Epithelial cell of esophagus (primary cell): ENCODE data around the gene FBXW8.

Source experiments
- DNase-seq: peaks from one replicate; pipeline ENCODE4 v3.0.0; 2010; ENCODE audit warnings: low read depth
- H3K4me3 ChIP-seq: 2 replicates; pipeline ENCODE4 v1.5.1; 2011; ENCODE audit warnings: mild to moderate bottlenecking, low read length, control low read depth
- TF ChIP-seq, protein P1 (sequence below): IDR thresholded peaks from 2 replicates; pipeline ENCODE4 v1.5.1; 2011; ENCODE audit warnings: low read depth, mild to moderate bottlenecking, low read length, control low read depth, inconsistent platforms; ENCODE audit not compliant: insufficient read depth; ENCODE audit errors: missing control alignments

FBXW8 gene

DNA sequence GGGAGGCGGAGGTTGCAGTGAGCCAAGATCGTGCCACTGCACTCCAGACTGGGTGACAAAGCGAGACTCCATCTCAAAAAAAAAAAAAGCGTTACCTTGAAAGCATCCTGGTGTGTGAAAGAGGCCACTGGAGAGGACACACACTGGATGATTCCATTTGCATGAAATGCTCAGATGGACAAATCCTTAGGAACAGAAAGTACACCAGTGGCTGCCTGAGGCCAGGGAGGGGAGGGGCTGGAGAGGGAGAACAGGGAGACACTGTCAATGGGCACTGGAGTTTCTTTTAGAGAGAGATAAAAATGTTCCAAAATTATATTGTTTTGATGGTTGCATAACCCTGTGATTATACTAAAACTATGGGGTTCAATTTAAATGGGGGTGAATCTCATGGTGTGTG lies 168.7 kb downstream of the FBXW8 start:
- H3K4me3 ChIP-seq = no peak overlapping the region
- TF ChIP-seq, protein P1, sequence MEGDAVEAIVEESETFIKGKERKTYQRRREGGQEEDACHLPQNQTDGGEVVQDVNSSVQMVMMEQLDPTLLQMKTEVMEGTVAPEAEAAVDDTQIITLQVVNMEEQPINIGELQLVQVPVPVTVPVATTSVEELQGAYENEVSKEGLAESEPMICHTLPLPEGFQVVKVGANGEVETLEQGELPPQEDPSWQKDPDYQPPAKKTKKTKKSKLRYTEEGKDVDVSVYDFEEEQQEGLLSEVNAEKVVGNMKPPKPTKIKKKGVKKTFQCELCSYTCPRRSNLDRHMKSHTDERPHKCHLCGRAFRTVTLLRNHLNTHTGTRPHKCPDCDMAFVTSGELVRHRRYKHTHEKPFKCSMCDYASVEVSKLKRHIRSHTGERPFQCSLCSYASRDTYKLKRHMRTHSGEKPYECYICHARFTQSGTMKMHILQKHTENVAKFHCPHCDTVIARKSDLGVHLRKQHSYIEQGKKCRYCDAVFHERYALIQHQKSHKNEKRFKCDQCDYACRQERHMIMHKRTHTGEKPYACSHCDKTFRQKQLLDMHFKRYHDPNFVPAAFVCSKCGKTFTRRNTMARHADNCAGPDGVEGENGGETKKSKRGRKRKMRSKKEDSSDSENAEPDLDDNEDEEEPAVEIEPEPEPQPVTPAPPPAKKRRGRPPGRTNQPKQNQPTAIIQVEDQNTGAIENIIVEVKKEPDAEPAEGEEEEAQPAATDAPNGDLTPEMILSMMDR = no peak
- no peak for DNase-seq

DNA sequence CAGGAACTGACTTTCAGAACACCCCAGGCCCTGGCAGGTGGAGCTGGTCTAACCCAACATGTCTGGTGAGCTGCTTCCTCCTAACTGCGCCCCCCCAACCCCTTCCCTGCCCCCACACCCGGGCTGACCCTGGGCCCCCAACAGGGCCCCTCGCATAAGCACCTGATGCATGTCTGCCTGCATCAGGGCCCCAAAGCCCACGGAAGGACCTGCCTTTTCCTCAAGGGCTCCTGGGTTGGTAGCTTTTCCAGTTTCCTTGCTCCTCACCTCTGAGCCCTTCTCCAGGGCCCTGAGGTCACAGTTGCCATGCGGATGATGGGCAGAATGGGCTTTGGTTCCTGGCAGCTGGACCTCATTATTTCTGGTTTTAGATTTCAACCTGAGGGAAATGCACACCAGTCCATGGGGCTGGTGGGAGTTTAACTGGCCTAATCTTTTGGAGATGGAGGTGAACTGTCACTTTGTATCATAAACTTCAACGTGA lies 170.0 kb downstream of the FBXW8 start:
- no peak for DNase-seq
- no peak overlapping the region for H3K4me3 ChIP-seq
- TF ChIP-seq, protein P1 = no peak
